Smooth muscle cell (in vitro differentiated cells): Measurements from ENCODE around the gene TRPT1. TPM values are rescaled to one million over a fixed set of nuclear protein-coding genes. Genes with fewer than 3 reads are reported as not detected.
A peak's percentile ranks its signal among the peaks of the same experiment; 100 is the strongest.

ENCODE experiments used
- DNase-seq: peaks from one replicate; lab custom pipeline; 2025; ENCODE audit not compliant: unreplicated experiment; lab: John Stamatoyannopoulos, UW
- H2AFZ ChIP-seq: fragments of 200-600 bp; sonication (generic); 2 replicates; pipeline ENCODE4 v1.6.0; 2016; ENCODE audit warnings: antibody characterized with exemption, low read depth, mild to moderate bottlenecking
- H3F3A ChIP-seq: fragments of 200-600 bp; sonication (generic); 2 replicates; pipeline ENCODE4 v1.6.0; 2017; ENCODE audit warnings: antibody characterized with exemption, low read depth
- H3K27ac ChIP-seq: fragments of 200-600 bp; sonication (generic); 2 replicates; pipeline ENCODE4 v1.5.1; 2016; ENCODE audit warnings: low read depth, mild to moderate bottlenecking
- H3K27me3 ChIP-seq: fragments of 200-600 bp; sonication (generic); 2 replicates; pipeline ENCODE4 v1.6.1; 2016; ENCODE audit warnings: low read depth, mild to moderate bottlenecking
- H3K36me3 ChIP-seq: fragments of 200-600 bp; sonication (generic); 2 replicates; pipeline ENCODE4 v1.5.1; 2016; ENCODE audit warnings: low read depth
- H3K4me1 ChIP-seq: fragments of 200-600 bp; sonication (generic); 2 replicates; pipeline ENCODE4 v1.5.1; 2016; ENCODE audit warnings: low read depth
- H3K4me2 ChIP-seq: fragments of 200-600 bp; sonication (generic); 2 replicates; pipeline ENCODE4 v1.6.0; 2016; ENCODE audit warnings: mild to moderate bottlenecking
- H3K4me3 ChIP-seq: fragments of 200-600 bp; sonication (generic); 2 replicates; pipeline ENCODE4 v1.5.1; 2016; ENCODE audit warnings: mild to moderate bottlenecking
- H3K79me2 ChIP-seq: fragments of 200-600 bp; sonication (generic); 2 replicates; pipeline ENCODE4 v1.6.0; 2016; ENCODE audit warnings: low read depth, mild to moderate bottlenecking
- H3K9ac ChIP-seq: fragments of 200-600 bp; sonication (generic); 2 replicates; pipeline ENCODE4 v1.6.0; 2016; ENCODE audit warnings: low read depth
- H3K9me3 ChIP-seq: fragments of 200-600 bp; sonication (generic); replicated peaks from 2 replicates; pipeline ENCODE4 v1.5.1; 2016; ENCODE audit warnings: low read depth
- H4K20me1 ChIP-seq: fragments of 200-600 bp; sonication (generic); 2 replicates; pipeline ENCODE4 v1.6.0; 2016; ENCODE audit warnings: low read depth
- WGBS: methylation state at CpG from one replicate; pipeline ENCODE4 v1.1.7; 2016; ENCODE audit warnings: low lambda C conversion rate; 5-methylcytosine and 5-hydroxymethylcytosine counted together
- polyA plus RNA-seq: library from polyadenylated mRNA; unstranded; fragments of >200 nt; fragmentation: Nextera tagmentation; extraction: Ambion mirVana; gene quantifications from 2 replicates; pipeline ENCODE4 v1.2.1, GENCODE V29; 2016
- total RNA-seq: library from RNA; depleted of rRNA; stranded (reverse); fragments of >200 nt; gene quantifications from 2 replicates; pipeline ENCODE4 v1.2.3, GENCODE V29; 2014
- TF ChIP-seq, protein P1 (sequence below): fragments of 200-600 bp; sonication (generic); IDR thresholded peaks from 2 replicates; pipeline ENCODE4 v1.5.1; 2017; ENCODE audit warnings: borderline replicate concordance, mild to moderate bottlenecking, antibody characterized with exemption; ENCODE audit not compliant: insufficient read depth, poor library complexity, severe bottlenecking

Gene TRPT1
- total and polyA plus RNA-seq, 2 experiments from 2014 or later = 52.6 to 65.6 TPM

DNA sequence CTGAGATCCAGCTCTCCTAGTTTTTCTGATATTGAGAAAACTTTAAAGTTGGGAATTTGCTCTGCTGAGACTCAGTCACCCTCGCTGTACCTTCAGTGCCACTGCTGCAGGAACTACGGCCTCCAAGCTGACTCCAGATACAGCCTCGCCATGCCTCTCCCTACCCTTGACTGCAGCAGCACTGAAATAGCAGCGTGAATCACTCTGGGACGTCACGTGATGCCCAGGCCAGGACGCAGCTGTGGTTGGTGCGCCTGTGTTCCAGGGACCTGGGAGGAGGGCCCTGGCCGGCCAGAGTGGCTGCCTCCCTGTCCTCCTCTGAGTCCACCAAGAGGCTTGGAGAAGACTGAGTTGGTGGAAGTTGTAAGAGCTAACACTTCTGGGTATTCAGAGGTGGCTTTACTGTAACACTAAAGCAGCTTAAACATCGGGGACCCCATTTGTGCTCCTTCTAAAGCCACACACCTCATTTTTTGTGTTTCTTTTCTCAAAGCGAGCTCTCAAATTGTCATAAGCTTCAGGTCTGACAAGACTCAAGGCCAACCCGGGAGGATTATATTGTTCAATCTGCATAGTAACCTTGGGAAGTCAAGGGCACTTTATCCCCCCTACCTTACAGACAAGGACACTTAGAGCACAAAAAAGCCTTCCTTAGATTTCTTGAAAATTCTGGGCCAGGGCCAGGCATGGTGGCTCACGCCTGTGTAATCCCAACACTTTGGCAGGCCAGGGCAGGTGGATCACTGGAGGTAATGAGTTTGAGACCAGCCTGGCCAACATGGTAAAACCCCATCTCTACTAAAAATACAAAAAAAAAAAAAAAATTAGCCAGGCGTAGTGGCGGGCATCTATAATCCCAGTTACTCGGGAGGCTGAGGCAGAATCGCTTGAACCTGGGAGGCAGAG lies 44.2 kb downstream of the TRPT1 start:
- peak; percentile 75 for DNase-seq
- Histone ChIP-seq H3K4me2 (peak overlapping the region; percentile 50), H3K4me3 (no peak overlapping the region)

DNA sequence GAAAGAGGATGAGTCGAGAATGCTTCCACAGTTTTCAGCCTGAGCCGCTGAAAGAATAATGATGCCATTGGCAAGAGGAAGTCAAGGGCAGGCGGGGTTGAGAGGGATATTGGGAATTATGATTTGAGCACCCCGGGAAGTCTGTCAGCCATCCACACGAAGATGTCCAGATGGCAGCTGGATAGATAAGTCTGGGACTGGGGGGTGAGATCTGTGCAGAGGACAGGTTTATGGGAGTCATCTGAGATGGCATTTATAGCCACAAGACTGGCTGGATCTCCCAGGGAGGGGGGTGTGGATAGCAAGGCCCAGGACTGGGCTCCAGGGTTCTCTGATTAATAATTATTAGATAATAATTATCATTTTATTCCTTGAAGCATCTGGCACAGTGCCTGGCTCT lies 45.1 kb downstream of the TRPT1 start:
- H3K36me3 ChIP-seq = no peaks in the 10 kb centered on the region
- no peak for DNase-seq
- no peaks in the 10 kb centered on the region for H3K9me3 ChIP-seq
- H3K27ac ChIP-seq = peak overlapping the region; percentile 77
- no peak overlapping the region for H2AFZ ChIP-seq
- peaks cover 15% of the 10 kb centered on the region for H3K79me2 ChIP-seq
- no peak overlapping the region for H3K9ac ChIP-seq
- H4K20me1 ChIP-seq = no peaks in the 10 kb centered on the region
- TF ChIP-seq, protein P1, sequence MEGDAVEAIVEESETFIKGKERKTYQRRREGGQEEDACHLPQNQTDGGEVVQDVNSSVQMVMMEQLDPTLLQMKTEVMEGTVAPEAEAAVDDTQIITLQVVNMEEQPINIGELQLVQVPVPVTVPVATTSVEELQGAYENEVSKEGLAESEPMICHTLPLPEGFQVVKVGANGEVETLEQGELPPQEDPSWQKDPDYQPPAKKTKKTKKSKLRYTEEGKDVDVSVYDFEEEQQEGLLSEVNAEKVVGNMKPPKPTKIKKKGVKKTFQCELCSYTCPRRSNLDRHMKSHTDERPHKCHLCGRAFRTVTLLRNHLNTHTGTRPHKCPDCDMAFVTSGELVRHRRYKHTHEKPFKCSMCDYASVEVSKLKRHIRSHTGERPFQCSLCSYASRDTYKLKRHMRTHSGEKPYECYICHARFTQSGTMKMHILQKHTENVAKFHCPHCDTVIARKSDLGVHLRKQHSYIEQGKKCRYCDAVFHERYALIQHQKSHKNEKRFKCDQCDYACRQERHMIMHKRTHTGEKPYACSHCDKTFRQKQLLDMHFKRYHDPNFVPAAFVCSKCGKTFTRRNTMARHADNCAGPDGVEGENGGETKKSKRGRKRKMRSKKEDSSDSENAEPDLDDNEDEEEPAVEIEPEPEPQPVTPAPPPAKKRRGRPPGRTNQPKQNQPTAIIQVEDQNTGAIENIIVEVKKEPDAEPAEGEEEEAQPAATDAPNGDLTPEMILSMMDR = no peak
- no peaks in the 10 kb centered on the region for H3K27me3 ChIP-seq
- 25% methylated on average over 5 of the region's 5 CpGs for WGBS
- H3F3A ChIP-seq = peaks cover 4% of the 10 kb centered on the region
- H3K4me2 ChIP-seq = peak overlapping the region; percentile 50
- H3K4me3 ChIP-seq = no peak overlapping the region
- peaks cover 7% of the 10 kb centered on the region for H3K4me1 ChIP-seq

More for the DNA sequence above, 44.2 kb downstream of the TRPT1 start:
- no peak overlapping the region for H2AFZ ChIP-seq
- peaks cover 7% of the 10 kb centered on the region for H3K4me1 ChIP-seq
- no peaks in the 10 kb centered on the region for H3K36me3 ChIP-seq
- TF ChIP-seq, protein P1 = no peak
- no peak overlapping the region for H3K9ac ChIP-seq
- peaks cover 4% of the 10 kb centered on the region for H3F3A ChIP-seq
- H3K27ac ChIP-seq = peak overlapping the region; percentile 77
- 43% methylated on average over 17 of the region's 17 CpGs for WGBS
- H3K9me3 ChIP-seq = no peaks in the 10 kb centered on the region
- no peaks in the 10 kb centered on the region for H4K20me1 ChIP-seq
- peaks cover 15% of the 10 kb centered on the region for H3K79me2 ChIP-seq
- no peaks in the 10 kb centered on the region for H3K27me3 ChIP-seq

DNA sequence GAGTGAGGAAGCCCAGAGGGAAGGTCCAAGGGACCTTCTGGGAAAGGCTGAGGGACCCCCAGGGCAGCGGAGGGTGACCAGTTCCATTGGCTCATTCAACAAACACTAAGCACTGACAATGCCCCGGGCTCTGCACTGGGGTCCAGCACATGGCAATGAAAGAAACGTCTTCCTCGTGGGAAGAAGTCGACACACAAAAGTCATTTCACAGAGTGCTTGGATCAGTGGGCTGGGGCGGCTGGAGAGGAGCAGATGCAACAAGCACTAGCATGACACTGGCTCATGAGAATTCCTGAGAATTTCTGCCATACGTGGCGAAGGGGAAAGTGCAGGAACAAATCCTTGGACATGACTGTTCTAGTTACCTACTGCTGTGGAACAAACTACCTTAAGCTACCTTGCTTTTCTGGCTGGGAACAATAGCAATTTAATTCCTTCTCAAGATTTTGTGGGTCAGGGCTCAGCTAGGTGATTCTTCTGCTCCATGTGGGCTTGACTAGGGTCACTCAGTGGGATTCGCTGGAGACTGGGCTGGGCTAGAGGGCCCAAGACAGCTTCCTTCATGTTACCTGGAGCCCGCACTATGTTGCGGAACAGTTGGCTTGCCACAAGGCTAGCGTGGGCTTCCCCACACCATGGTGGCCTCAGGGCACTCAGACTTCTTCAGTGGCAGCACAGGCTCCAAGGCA lies 46.9 kb downstream of the TRPT1 start:
- H2AFZ ChIP-seq = no peak overlapping the region

More for the DNA sequence above, 46.9 kb downstream of the TRPT1 start:
- WGBS = 98% methylated on average over 12 of the region's 12 CpGs
- H3F3A ChIP-seq = peaks cover 4% of the 10 kb centered on the region
- H3K79me2 ChIP-seq = peaks cover 13% of the 10 kb centered on the region
- H4K20me1 ChIP-seq = no peaks in the 10 kb centered on the region
- no peak overlapping the region for H3K4me3 ChIP-seq
- H3K27ac ChIP-seq = no peak overlapping the region
- no peak overlapping the region for H3K4me2 ChIP-seq
- peaks cover 4% of the 10 kb centered on the region for H3K4me1 ChIP-seq
- DNase-seq = no peak
- no peaks in the 10 kb centered on the region for H3K9me3 ChIP-seq
- H3K36me3 ChIP-seq = no peaks in the 10 kb centered on the region
- H3K27me3 ChIP-seq = no peaks in the 10 kb centered on the region
- H3K9ac ChIP-seq = no peak overlapping the region
- TF ChIP-seq, protein P1 = no peak
